Cardiac septum (tissue), 1 donor: ENCODE results near the gene PRKCA. TPM values are rescaled to one million over a fixed set of nuclear protein-coding genes. Genes with fewer than 3 reads are reported as not detected.

Source experiments
- DNase-seq: peaks from one replicate; pipeline ENCODE4 v3.0.0-alpha.2; 2020; ENCODE audit warnings: low spot score
- intact Hi-C: fragments of 100-400 bp; cut with DNase I; formaldehyde crosslinking; loops from one replicate; pipeline ENCODE4 v1.14.0; 2022
- total RNA-seq: library from RNA; stranded (reverse); fragmentation: NEBNext Ultra II Directional; extraction: Animal tissue kit (Norgen Biotek cat#: 25700); gene quantifications from one replicate; pipeline ENCODE4 v1.2.1, GENCODE V29; 2021
- donor health status: DM: no; HTN: no; CAD: no.

Gene PRKCA
- total RNA-seq, 1 donor from 2014 or later = 15.0 TPM

GRCh38 chr17:66750781-66751543, 448.5 kb downstream of the PRKCA start:
- intact Hi-C loops = no loop called here
- DNase-seq = no peak

- DNase-seq = no peak
Observed at GRCh38 chr17:66751771-66752170, 449.4 kb downstream of the PRKCA start.

DNA sequence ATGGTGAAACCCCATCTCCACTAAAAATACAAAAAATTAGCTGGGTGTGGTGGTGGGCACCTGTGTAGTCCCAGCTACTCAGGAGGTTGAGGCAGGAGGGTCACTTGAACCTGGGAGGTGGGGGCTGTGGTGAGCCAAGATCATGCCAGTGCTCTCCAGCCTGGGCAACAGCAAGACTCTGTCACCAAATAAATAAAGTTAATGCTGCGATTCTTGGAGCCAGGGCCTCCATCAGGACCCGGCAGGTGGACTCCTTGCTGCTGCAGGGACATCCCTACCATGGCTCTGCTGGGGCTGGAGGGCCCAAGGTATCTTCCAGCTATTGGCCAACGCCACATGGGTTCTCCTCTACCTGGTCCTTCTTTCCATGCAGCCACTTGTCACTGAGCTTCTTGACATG, 450.0 kb downstream of the PRKCA start:
- intact Hi-C loops = no loop called here
- DNase-seq = no peak

More at GRCh38 chr17:66751771-66752170, 449.4 kb downstream of the PRKCA start:
- intact Hi-C loops = no loop called here

- no peak for DNase-seq
- intact Hi-C loops = no loop called here
Observed at GRCh38 chr17:66753126-66753920, 450.9 kb downstream of the PRKCA start.

- intact Hi-C loops = no loop called here
Observed at GRCh38 chr17:66755101-66755943, 452.9 kb downstream of the PRKCA start.

GRCh38 chr17:66755944-66756290, 453.5 kb downstream of the PRKCA start:
- no peak for DNase-seq
- intact Hi-C loops = no loop called here

More at GRCh38 chr17:66755101-66755943, 452.9 kb downstream of the PRKCA start:
- no peak for DNase-seq

GRCh38 chr17:66760324-66760723, 457.9 kb downstream of the PRKCA start:
- no peak for DNase-seq
- intact Hi-C loops = no loop called here

DNA sequence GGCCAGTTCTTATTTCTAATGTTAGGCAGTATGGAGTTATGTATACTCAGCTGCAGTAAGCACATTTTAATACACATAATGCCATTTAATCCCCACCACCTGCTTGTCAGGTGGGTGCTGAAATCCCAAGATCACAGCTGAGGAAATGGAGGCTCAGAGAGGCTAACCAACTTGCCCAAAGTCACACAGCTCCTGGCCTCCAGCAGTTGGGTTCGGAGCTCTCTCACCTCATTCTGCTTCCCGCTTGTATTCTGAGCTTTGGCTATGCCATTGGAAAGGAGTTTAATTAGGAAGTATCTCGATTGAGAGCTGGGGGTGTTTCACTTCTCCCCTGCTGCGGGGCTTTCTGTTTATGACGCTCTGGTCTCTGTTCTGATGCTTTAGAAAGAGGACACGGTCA, 459.9 kb downstream of the PRKCA start:
- DNase-seq = no peak
- intact Hi-C loops = no loop called here

DNA sequence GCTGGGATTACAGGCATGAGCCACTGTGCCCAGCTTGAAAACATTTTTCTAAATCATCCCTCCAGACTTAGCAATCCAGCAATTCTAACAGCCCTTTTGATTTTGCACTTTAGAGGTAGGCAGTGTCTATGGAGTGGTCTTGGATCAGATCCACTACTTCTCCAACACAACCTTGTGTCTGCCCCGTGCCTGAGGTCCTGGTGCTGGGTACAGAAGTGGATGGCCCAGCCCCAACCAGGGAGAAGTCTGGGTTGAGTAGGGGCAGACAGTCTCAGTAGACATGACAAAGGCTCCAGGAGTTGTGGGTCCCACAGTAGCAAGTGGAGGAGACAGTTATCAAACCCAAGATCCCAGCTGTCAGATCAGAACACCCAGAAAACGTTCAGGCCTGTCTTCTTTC, 460.6 kb downstream of the PRKCA start:
- no peak for DNase-seq
- intact Hi-C loops = no loop called here

DNA sequence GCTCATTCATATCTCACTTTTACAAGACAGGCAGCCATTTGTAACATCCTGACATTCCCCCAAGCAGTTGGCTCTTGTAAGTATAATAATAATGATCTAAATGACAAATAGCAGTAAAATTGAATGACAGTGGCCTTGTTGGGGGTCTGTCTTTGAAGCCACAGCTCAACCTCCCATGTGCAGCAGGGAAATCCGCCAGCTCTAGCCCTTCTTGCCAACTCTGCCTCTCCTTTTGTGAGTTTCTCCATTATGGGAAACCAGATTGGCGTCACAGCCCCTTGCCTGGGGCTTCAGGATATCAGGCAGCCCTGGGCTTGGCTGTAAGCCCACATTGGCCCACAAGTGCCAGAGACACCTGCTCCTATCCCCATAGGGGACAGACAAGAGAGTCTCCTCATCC, 462.1 kb downstream of the PRKCA start:
- no peak for DNase-seq
- intact Hi-C loops = no loop called here

DNA sequence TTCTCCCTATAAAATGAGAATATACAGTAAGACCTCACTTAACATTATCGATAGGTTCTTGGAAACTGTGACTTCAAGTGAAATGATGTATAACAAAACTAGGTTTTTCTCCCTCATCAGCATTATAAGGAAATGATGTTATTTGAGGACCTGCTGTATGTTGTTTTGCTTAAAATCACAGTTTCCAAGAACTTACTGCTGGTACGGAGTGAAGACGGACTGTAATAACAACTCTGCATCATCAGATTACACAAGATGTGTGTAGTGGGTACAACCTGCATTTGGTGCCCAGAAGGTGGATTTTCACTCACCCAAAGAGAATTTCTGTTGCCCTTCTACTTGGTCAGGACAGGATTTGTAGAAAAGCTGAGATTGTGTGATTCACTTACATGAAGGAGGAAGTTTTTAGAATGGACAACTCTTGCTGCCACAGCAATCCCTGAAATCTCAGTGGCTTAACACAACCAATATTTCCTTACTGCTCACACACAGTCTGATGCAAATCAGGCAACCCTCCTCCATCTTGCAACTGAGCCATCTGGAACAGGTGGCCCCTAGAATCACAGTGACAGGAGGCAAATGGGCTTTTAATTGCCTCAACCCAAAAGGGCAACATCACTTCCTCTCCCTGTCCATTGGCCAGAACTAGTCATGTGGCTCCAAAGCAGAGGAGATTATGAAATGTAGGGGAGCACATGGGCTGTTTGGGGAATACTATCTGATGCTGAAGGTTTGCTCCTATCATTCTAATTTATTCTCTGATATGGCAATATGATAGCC, 464.9 kb downstream of the PRKCA start:
- intact Hi-C loops = no loop called here
- no peak for DNase-seq

GRCh38 chr17:66769911-66770310, 467.5 kb downstream of the PRKCA start:
- intact Hi-C loops = no loop called here

GRCh38 chr17:66772148-66772812, 469.9 kb downstream of the PRKCA start:
- intact Hi-C loops = no loop called here
- DNase-seq = no peak

More at GRCh38 chr17:66769911-66770310, 467.5 kb downstream of the PRKCA start:
- DNase-seq = no peak

DNA sequence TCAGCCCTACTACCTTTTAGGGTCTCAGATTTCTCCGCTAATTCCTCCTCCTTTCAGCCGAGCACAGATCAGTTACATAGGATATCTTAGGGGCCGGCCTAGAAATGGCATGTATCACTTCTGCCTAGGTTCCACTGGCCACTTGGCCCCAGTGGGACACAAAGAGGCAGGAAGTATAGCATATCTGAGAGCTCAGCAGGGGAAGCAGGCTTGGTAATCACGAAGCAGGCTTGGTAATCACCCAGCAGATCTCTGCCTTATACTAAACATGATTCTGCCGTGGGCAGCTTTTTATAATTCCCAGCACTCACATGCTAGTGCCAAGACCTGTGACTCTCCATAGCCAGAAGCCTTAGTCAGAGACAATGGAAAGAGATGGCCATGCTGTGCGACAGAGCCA, 472.9 kb downstream of the PRKCA start:
- intact Hi-C loops = no loop called here
- peak; percentile 46 for DNase-seq

GRCh38 chr17:66775881-66776400, 473.5 kb downstream of the PRKCA start:
- intact Hi-C loops = no loop called here

GRCh38 chr17:66776999-66777688, 474.7 kb downstream of the PRKCA start:
- intact Hi-C loops = no loop called here
- DNase-seq = no peak

More at GRCh38 chr17:66775881-66776400, 473.5 kb downstream of the PRKCA start:
- DNase-seq = no peak

- intact Hi-C loops = no loop called here
- DNase-seq = peak; percentile 66
Observed at GRCh38 chr17:66777689-66778225, 475.3 kb downstream of the PRKCA start.
